ENCODE data around the gene ASPRV1. TPM values are rescaled to one million over a fixed set of nuclear protein-coding genes. Genes with fewer than 3 reads are reported as not detected.

The ASPRV1 gene
- total RNA-seq, 1 donor from 2014 or later, result 1.9 TPM

DNA sequence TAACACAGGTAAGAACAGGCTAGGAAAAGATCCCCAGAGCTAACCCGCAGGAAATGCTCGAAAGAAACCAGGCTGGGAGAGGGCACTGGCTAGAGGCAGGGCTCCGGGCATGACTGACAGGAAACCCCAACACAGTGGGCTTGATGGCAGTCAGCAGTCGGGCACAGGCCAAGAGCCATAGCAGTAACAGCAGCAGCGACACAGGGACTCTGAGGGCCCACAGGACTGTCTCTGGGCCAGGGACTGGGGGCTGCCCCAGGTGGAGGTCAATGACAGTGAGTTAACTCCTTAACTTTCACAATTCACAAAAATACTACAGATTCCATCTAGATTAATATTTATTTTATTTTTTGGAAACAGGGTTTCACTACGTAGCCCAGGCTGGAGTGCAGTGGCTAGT lies 37.3 kb upstream of the ASPRV1 start:
- Histone ChIP-seq H3K27ac (no peak overlapping the region), H3K4me3 (no peak overlapping the region), H3K4me1 (no peaks in the 10 kb centered on the region), H3K36me3 (peaks cover 13% of the 10 kb centered on the region), H3K27me3 (ENCODE audit: low read depth) (no peaks in the 10 kb centered on the region), H3K9me3 (no peaks in the 10 kb centered on the region)
- intact Hi-C loops (cut with DNase I), result no loop called here
- DNase-seq (no peak), ATAC-seq (no peak)
- TF ChIP-seq CTCF (IDR thresholded peaks at IDR 0.05), result no peak

DNA sequence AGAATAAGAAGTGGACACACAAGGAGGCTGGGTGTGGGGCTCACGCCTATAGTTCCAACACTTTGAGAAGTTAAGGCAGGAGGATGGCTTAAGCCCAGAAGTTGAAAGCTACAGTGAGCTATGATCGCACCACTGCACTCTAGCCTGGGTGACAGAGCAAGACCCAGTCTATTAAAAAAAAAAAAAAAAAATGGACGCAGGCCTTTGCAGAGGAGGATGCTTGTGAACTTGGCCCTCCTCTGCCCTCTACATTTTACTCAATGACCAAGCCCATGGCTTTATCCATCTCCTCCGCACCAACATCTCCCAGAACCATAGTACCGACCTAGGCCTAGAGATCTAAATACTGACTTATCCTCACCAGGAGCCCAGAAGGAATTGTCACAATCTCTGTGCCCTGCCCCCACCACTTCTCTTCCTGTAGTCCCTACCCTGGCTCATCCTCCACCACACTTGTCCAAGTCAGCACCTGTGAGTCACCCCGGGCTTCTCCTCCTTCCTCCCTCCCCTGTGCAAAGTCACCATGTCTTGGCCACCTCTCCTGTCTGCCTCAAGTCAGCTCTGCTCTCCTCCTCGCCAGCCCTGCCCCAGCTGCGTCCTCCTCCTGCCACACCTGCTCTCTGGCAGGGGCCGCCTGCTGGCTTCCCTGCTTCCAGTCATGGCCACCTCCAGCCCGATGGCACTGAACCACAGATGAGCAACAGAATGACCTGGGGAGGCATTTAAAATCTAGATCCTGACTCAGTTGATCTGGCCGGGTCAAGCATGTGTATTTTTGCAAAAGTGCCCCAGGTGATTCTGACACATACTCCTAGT lies 35.8 kb upstream of the ASPRV1 start:
- H3K4me3 ChIP-seq, result no peak overlapping the region
- no peaks in the 10 kb centered on the region for H3K4me1 ChIP-seq
- TF ChIP-seq CTCF (IDR thresholded peaks at IDR 0.05), result no peak
- ATAC-seq, result peak; percentile 40 to 69
- intact Hi-C loops (cut with DNase I), result no loop called here
- no peaks in the 10 kb centered on the region for H3K27me3 ChIP-seq (ENCODE audit: low read depth)
- no peaks in the 10 kb centered on the region for H3K9me3 ChIP-seq
- DNase-seq, result peak; percentile 56
- no peak overlapping the region for H3K27ac ChIP-seq
- H3K36me3 ChIP-seq, result peaks cover 19% of the 10 kb centered on the region

DNA sequence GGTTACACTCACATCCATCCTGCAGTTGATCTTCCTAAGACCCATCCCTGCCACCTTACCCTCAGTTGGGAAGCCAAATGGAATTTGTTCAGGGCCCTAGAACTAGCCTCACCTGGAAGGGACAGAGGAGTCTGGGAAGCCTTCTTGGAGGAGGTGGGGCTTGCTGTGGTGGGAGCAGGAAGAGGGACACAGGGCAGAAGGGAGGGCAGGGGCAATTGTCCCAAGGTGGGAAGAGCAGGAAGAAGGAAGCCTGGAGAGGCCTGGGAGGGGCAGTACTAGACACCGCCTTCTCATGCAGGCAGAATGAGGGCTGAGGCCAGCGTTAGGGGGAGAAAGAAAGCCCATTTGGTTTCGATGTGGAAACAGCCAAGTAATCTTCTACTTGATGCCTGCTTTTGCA lies 34.1 kb upstream of the ASPRV1 start:
- Histone ChIP-seq H3K4me3 (no peak overlapping the region), H3K27me3 (ENCODE audit: low read depth) (no peaks in the 10 kb centered on the region), H3K9me3 (no peaks in the 10 kb centered on the region), H3K27ac (no peak overlapping the region), H3K4me1 (no peaks in the 10 kb centered on the region), H3K36me3 (peaks cover 19% of the 10 kb centered on the region)
- ATAC-seq (no peak), DNase-seq (no peak)
- intact Hi-C loops (cut with DNase I), result no loop called here
- no peak for TF ChIP-seq CTCF (IDR thresholded peaks at IDR 0.05)

- TF ChIP-seq CTCF (IDR thresholded peaks at IDR 0.05), result no peak
- no peaks in the 10 kb centered on the region for H3K27me3 ChIP-seq (ENCODE audit: low read depth)
- intact Hi-C loops (cut with DNase I), result no loop called here
These were observed 32.7 kb upstream of the ASPRV1 start for GRCh38 chr2:69994166-69994565.

DNA sequence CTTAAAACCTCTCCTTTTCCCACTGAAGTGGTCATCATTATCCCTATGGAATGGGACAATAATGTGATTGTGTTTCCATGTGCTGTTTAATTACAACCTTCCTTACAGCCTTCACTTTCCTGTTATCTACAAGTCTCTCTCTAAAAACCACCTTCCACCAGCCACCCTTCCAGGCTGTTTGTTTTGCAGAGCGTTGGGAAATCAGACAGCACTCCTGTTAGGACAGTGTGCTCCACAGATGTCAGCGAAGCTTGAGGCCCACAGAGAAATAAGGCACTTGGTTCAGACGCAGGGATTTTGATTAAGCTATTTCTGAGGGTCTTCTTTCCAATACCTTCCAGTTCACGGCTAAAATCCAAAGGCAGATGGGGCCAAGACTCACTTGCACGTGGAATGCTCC lies 32.3 kb upstream of the ASPRV1 start:
- Histone ChIP-seq H3K27ac (no peak overlapping the region), H3K4me3 (no peak overlapping the region), H3K9me3 (no peaks in the 10 kb centered on the region), H3K36me3 (peaks cover 19% of the 10 kb centered on the region), H3K4me1 (no peaks in the 10 kb centered on the region), H3K27me3 (ENCODE audit: low read depth) (no peaks in the 10 kb centered on the region)
- DNase-seq (no peak), ATAC-seq (no peak)
- TF ChIP-seq CTCF (IDR thresholded peaks at IDR 0.05), result no peak
- intact Hi-C loops (cut with DNase I), result no loop called here

More at GRCh38 chr2:69994166-69994565, 32.7 kb upstream of the ASPRV1 start:
- Histone ChIP-seq H3K36me3 (peaks cover 19% of the 10 kb centered on the region), H3K9me3 (no peaks in the 10 kb centered on the region), H3K27ac (no peak overlapping the region), H3K4me3 (no peak overlapping the region), H3K4me1 (no peaks in the 10 kb centered on the region)
- no peak for ATAC-seq
- no peak for DNase-seq

Measured in lower lobe of right lung (tissue), 2 donors.